Activated T-helper 9 cell treated with anti-CD3 and anti-CD28 coated beads, Interleukin-2, amount 50 U/mL, for 16 hours (primary cell): Measurements from ENCODE around the gene CSNK1A1L.

Experiments used
- DNase-seq: peaks from one replicate; pipeline ENCODE4 v3.0.0-alpha.2; 2020; ENCODE audit warnings: low read depth

The CSNK1A1L gene

GRCh38 chr13:37105251-37105714, at the start of gene CSNK1A1L:
Gene CSNK1A1L, minus strand, starts transcription at chr13:37105664. Its CDS starts 408 bp downstream, at chr13:37105256.
- DNase-seq: no peak

- DNase-seq: no peak
Observed at GRCh38 chr13:37149380-37149779, 43.9 kb upstream of the CSNK1A1L start.

GRCh38 chr13:37148501-37148900, 43.0 kb upstream of the CSNK1A1L start:
- DNase-seq: no peak

- DNase-seq: no peak
Observed at GRCh38 chr13:37144661-37145060, 39.2 kb upstream of the CSNK1A1L start.

- no peak for DNase-seq
Observed at GRCh38 chr13:37143911-37144310, 38.4 kb upstream of the CSNK1A1L start.

- no peak for DNase-seq
Observed at GRCh38 chr13:37142877-37143276, 37.4 kb upstream of the CSNK1A1L start.

- DNase-seq: no peak
Observed at GRCh38 chr13:37141011-37141410, 35.5 kb upstream of the CSNK1A1L start.

- no peak for DNase-seq
Observed at GRCh38 chr13:37139356-37139755, 33.9 kb upstream of the CSNK1A1L start.

- no peak for DNase-seq
Observed at GRCh38 chr13:37138926-37139325, 33.5 kb upstream of the CSNK1A1L start.

- DNase-seq: no peak
Observed at GRCh38 chr13:37138169-37138568, 32.7 kb upstream of the CSNK1A1L start.

GRCh38 chr13:37136633-37137032, 31.2 kb upstream of the CSNK1A1L start:
- no peak for DNase-seq

GRCh38 chr13:37136187-37136586, 30.7 kb upstream of the CSNK1A1L start:
- no peak for DNase-seq

- DNase-seq: no peak
Observed at GRCh38 chr13:37134411-37135041, 29.1 kb upstream of the CSNK1A1L start.

GRCh38 chr13:37132211-37132610, 26.7 kb upstream of the CSNK1A1L start:
- DNase-seq: no peak

- no peak for DNase-seq
Observed at GRCh38 chr13:37131092-37131491, 25.6 kb upstream of the CSNK1A1L start.

GRCh38 chr13:37129866-37130265, 24.4 kb upstream of the CSNK1A1L start:
- no peak for DNase-seq

- no peak for DNase-seq
Observed at GRCh38 chr13:37127691-37128241, 22.3 kb upstream of the CSNK1A1L start.

GRCh38 chr13:37123337-37123736, 17.9 kb upstream of the CSNK1A1L start:
- DNase-seq: no peak

GRCh38 chr13:37118016-37118415, 12.6 kb upstream of the CSNK1A1L start:
- DNase-seq: no peak

GRCh38 chr13:37114250-37114649, 8.8 kb upstream of the CSNK1A1L start:
- DNase-seq: no peak

GRCh38 chr13:37113534-37113933, 8.1 kb upstream of the CSNK1A1L start:
- DNase-seq: no peak

GRCh38 chr13:37109051-37109678, 3.7 kb upstream of the CSNK1A1L start:
- no peak for DNase-seq

- DNase-seq: no peak
Observed at GRCh38 chr13:37107868-37108267, 2.4 kb upstream of the CSNK1A1L start.

- DNase-seq: no peak
Observed at GRCh38 chr13:37107456-37107855, 2.0 kb upstream of the CSNK1A1L start.
